GM18867 (cell line): ENCODE results near the gene TRIM32.
A peak's percentile ranks its signal among the peaks of the same experiment; 100 is the strongest.

Source experiments
- ATAC-seq: cut with Tn5 transposase; IDR thresholded peaks from one replicate; pipeline ENCODE4 v1.9.1; 2021; ENCODE audit warnings: mild to moderate bottlenecking, moderate library complexity; ENCODE audit not compliant: unreplicated experiment

The TRIM32 gene

GRCh38 chr9:116687074-116687753 is at the start of gene TRIM32:
TRIM32 (plus strand) TSS chr9:116687305; CDS start chr9:116697743, 10,438 bp downstream.
- ATAC-seq = peak; percentile 98

DNA sequence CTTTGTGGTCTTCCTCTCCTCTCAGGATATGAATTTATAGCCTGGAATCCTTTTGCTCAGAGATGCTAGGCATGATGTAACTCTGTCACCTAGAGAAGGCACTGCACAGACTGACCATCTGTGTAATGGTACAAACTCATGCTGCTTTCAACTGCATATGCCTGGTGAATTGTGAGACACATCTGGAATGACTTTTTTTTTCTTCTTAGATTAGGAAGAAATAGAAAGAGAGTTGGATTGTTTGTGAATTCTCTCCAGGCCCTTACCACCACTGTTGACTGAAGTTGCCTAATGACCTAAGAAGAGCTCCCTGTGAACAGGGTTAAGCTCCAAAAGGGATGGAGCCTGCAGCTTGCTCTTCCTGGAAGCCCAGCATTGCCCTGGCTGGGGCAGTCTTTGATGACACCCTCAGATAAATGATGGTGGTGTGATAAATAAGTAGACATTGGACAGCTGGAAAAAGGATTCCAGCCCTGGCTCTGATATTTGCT is 47.8 kb upstream of the TRIM32 start:
- no peak for ATAC-seq

DNA sequence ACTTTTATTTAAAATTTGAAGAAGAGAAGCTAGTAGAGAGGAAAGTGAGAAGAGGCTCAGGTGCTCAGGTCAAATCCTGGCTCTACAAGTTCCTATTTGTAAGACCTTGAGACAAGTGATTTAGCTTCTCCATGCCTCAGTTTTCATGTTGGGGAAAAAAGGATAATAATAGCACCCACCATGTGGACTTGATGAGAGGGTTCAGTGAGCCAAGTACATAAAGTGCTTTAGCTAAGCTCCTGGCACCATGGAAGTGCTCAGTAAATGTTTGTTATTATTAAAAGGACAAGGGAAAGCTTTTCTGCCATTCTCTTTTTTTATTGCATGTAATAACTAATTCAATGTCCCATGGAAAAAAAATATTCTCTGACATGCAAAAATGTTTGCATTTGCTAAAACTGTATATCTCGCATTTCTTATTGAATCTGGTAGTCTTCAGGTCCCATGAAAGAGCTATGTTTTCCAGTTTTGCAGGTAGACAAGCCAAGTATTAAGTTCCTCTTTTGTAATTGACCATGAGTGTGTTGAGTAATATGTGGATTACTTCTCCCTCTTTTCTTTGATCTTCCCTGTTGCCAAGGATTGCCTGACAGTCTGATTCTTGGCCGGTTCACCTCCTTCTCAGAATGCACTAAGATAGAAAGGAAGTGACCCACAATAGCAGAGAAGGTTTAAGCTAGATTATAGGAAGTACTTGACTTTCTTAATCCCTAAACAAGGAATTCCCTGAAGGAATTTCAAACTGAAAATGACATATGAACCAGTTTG is 45.6 kb upstream of the TRIM32 start:
- ATAC-seq = no peak

DNA sequence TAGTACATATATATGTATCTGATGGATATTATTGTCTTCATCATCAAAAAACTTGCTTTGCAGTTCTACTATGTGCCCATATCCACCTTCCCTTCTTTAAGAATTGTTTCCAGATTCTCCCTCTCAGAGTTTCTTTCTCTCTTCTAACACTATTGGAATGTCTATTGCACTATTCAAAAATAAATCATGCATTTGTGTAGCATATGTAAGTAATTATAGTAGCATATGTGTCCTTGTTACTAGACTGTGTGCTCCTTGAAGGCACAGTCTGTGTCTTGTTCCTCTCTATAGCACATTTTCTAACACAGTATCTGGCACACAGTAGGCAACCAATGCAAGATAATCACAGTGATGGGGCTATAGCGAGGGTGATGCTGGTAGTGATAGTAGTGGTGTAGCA is 43.4 kb upstream of the TRIM32 start:
- no peak for ATAC-seq

GRCh38 chr9:116644091-116644688 is 42.9 kb upstream of the TRIM32 start:
- ATAC-seq = no peak

DNA sequence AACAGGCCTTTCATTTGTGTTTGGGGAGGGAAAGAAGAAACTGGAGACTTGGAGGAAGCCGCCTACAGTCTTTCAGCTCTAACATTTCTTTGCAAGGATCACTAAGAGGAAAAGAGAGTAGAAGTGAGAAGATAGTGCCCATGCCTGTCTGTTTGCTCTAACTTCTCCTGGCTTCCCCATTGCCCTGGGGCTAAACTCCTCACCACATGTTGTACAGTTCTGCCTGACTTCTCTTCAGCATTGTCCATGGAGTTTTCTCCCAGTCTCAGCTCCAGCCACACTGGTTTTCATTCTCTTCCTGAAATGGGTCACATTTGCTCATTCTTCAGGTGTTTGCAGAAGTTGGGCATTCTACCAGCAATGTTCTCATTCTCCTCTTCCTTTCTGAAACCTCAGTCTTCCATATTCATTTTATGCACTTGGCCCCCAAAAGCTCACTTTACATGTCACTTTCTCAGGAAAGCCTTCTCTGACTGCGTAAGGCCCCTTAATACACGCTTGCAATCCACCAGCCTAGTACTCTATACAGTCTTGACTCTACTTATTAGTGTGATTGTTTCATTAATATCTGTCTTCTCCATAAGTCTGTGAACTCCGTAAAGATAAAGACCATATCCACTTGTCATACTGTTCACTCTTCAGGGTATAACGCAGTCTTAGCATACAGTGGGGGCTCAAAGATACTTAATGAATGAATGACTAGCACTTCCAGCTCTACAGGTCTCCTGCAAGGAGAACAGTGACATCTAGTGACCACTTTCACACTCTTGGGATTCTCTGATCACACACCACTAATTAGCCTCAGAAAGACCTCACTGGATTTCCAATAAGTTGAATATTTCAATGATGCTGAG is 40.2 kb upstream of the TRIM32 start:
- peak; percentile 73 for ATAC-seq

DNA sequence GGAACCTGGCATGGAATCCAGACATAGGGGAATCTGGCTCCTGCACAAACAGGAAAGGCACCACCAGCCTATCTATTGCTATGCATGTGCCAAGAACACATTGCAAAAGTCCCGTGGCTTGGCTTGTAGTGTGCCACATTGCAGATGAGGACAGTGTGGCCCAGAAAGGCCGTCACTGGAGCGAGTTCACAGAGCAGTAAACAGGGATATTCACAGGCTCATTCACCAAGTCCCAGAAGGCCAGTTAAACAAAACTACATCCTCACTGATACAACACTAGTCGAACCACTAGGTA is 39.6 kb upstream of the TRIM32 start:
- ATAC-seq = peak; percentile 27

DNA sequence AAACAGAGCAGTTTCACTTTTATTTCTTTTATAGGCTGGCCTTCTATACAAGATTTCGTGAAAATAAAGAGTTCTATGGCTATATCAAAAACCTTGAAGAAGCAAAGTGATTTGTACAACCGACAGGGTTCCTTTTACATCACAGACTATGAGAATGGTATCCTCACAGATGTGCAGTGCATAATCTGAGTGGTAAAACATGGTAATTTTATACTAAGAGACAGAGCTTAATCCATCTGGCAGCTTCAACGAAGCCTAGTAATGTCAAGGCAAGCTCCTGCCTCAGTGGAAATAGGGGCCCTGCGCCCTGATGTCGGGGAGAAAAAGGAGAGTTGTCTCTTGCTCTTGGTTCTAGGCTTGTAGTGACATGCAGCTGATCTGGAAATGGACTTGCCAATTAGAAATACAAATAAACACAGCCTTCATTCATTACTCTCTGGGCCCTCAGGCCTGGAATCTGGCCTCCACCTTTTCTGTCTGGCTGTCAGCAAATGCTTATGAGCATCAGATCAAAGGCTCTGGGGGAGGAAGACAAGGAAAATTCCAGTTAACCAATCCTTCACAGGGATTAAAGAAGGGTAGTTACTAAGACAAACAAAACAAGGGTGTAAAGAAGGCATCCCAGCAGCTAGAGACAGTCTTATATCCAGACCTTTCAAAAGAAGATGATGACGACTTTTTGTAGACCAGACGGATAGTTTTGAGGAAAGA is 33.6 kb upstream of the TRIM32 start:
- no peak for ATAC-seq

GRCh38 chr9:116654059-116654355 is 33.1 kb upstream of the TRIM32 start:
- no peak for ATAC-seq

DNA sequence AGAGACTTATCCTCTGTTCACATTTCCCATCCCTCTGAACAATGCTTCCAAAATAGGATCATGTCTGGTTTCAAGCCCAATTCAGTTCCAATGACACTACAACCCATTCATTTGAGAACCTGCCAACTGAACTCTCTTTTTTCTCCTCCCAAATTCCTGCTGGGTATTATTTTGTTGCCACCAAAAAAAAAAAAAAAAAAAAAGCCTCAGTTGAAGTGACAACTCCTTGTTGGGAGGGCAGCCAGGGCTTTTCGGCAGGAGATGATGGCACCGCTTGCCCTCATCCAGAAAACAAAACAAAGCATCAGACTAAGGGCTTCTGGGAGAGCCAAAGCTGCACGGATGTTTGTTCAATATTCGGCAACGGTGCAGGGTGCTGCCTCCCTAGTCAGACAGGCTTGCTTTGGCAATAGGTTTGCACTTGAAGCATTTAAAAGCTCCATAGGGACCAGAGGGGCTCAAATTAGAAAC is 30.6 kb upstream of the TRIM32 start:
- ATAC-seq = no peak

GRCh38 chr9:116656977-116657376 is 30.1 kb upstream of the TRIM32 start:
- no peak for ATAC-seq

GRCh38 chr9:116658265-116658664 is 28.8 kb upstream of the TRIM32 start:
- ATAC-seq = no peak

GRCh38 chr9:116661037-116661954 is 25.8 kb upstream of the TRIM32 start:
- peak; percentile 87 for ATAC-seq

GRCh38 chr9:116662646-116663310 is 24.3 kb upstream of the TRIM32 start:
- ATAC-seq = no peak

DNA sequence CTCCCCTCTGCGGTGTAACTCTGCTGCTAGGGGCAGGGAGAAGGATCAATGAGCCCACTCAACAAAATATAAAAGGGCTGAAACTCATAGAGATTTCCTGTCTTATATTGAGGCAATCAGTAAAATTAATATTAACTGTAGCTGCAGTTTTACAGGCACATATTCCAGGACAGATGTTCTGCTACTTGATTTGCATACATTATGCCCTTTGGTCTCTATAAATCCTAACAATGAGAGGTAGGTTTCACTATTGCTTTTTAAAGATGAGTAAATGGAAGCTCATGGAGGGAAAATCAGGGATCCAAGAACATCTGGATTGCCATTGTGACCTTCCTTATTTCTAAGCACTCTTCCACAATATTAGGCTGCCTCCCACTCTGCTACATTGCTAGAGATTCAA is 23.5 kb upstream of the TRIM32 start:
- no peak for ATAC-seq

DNA sequence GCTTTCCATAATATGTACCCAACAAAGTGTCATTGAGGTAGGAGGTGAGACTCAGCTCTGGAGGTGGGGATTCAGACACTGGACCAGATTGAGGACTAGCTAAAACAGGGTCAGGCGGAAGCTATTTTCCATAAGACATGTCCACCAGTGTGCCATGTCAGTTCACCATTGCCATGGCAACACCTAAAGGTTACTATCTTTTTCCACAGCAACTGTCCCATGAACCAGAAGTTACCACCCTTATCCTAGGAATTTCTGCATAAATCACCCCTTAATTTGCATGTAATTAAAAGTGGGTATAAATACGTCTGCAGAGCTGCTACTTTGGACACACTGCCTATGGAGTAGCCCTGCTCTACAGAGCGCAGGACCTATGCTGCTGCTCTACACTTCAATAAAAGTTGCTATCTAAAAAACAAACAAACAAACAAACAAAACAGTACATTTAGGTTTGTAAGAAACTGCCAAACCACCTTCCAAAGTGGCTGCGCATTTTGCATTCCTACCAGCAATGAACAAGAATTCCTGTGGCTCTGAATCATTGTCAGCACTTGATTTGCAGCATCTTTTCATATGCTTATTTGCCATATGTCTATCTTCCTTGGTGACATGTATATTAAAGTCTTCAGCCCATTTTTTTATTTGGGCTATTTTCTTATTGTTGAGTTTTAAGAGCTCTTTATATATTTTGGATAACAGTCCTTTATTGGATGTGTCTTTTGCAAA is 18.0 kb upstream of the TRIM32 start:
- ATAC-seq = no peak

- peak; percentile 41 for ATAC-seq
Measured at GRCh38 chr9:116671605-116672004, 15.5 kb upstream of the TRIM32 start.

DNA sequence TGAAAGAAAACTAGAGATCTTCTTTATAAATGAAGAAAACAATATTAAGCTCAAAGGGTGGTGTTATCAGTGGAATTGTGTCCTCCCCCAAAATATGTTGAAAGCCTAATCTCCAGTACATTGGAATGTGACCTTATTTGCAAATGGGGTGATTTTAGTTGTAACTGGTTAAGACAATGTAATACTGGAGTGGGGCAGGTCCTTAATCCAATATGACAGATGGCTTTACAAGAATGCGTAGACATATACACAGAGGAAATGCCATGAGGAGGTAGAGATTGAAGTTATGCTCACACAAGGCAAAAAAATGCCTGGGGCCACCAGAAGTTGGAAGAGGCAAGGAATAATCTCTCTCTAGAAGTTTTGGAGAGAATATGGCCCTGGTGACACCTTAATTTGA is 13.7 kb upstream of the TRIM32 start:
- ATAC-seq = no peak
